H1 (cell line): ENCODE results near the gene COX5B. TPM values are rescaled to one million over a fixed set of nuclear protein-coding genes. Genes with fewer than 3 reads are reported as not detected.

Source experiments
- TCF12 ChIP-seq: IDR thresholded peaks from 2 replicates; pipeline ENCODE4 v1.6.1; 2011; ENCODE audit warnings: low read depth, mild to moderate bottlenecking, low read length
- polyA plus RNA-seq, 7 experiments: library from polyadenylated mRNA; depleted of rRNA in 3 of 7; stranded (reverse) in 5 of 7; unstranded in 2 of 7; fragments of >200 nt in 5 of 7; fragments of 200-250 nt in 2 of 7; gene quantifications; 1 replicate in 5 of 7; 2 replicates in 1 of 7; 4 replicates in 1 of 7; pipeline versions ENCODE4 v1.2.1 to v1.2.3, GENCODE V29; 2011 to 2013; ENCODE audit warnings: missing spikeins in 2 of 7, mixed read lengths in 2 of 7
- total RNA-seq: library from RNA; stranded (reverse); fragmentation: NEBNext Ultra II Directional; extraction: Animal tissue kit (Norgen Biotek cat#: 25700); gene quantifications from 2 replicates; pipeline ENCODE4 v1.2.1, GENCODE V29; 2021

Gene COX5B
- total and polyA plus RNA-seq, 2 of the 8 experiments (the other 6 are each of a cell fraction or from before 2014, with no cell fraction given): 233 to 468 TPM

DNA sequence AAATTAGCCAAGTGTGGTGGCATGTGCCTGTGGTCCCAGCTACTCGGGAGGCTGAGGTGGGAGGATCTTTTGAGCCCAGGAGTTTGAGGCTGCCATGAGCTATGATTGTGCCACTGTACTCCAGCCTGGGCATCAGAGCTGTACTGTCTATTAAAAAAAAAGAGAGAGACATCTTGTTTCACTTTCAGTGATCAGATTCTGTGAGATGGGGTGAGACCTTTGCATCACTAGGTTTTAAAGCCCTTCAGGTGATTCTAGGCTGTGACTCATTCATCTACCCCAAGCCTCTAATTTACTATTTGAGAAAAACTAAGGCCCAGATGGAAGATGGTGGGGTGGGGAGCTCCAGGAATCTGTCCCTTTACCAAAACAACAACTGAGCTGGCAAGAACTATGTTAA lies 30.8 kb downstream of the COX5B start (continued):
- TF ChIP-seq TCF12: no peak
